Trophoblast cell (in vitro differentiated cells and primary cell): ENCODE data around the gene PSME3IP1.

ENCODE experiments used
- DNase-seq, 2 donors: peaks; one replicate each; pipeline ENCODE4 v3.0.0-alpha.2; 2016
- H2AFZ ChIP-seq: 2 replicates; pipeline ENCODE4 v1.6.1; 2013; ENCODE audit warnings: low read length, moderate library complexity, mild to moderate bottlenecking; ENCODE audit not compliant: insufficient read depth, poor library complexity
- H2AK5ac ChIP-seq: 2 replicates; pipeline ENCODE4 v1.6.1; 2013; ENCODE audit warnings: mild to moderate bottlenecking, low read length
- H2BK120ac ChIP-seq: 2 replicates; pipeline ENCODE4 v1.6.1; 2013; ENCODE audit warnings: low read length, mild to moderate bottlenecking, moderate library complexity; ENCODE audit not compliant: insufficient read depth, poor library complexity
- H2BK12ac ChIP-seq: 2 replicates; pipeline ENCODE4 v1.6.1; 2013; ENCODE audit warnings: mild to moderate bottlenecking, low read length, moderate library complexity
- H2BK5ac ChIP-seq: 2 replicates; pipeline ENCODE4 v1.6.1; 2013; ENCODE audit warnings: low read length, low read depth, moderate library complexity, mild to moderate bottlenecking; ENCODE audit not compliant: poor library complexity
- H3K14ac ChIP-seq: 2 replicates; pipeline ENCODE4 v1.6.1; 2013; ENCODE audit warnings: mild to moderate bottlenecking, low read length
- H3K18ac ChIP-seq: 2 replicates; pipeline ENCODE4 v1.6.1; 2013; ENCODE audit warnings: mild to moderate bottlenecking, low read length
- H3K23ac ChIP-seq: 2 replicates; pipeline ENCODE4 v1.6.1; 2013; ENCODE audit warnings: low read length
- H3K27ac ChIP-seq: 2 replicates; pipeline ENCODE4 v1.5.1; 2013; ENCODE audit warnings: low read depth, mild to moderate bottlenecking, inconsistent platforms, low read length, moderate library complexity
- H3K27me3 ChIP-seq: 2 replicates; pipeline ENCODE4 v1.6.1; 2013; ENCODE audit warnings: inconsistent platforms, mild to moderate bottlenecking, low read length, moderate library complexity; ENCODE audit not compliant: insufficient read depth
- H3K36me3 ChIP-seq, 2 experiments: 1 replicate in 1 of 2; 2 replicates in 1 of 2; pipeline ENCODE4 v1.6.1; 2013; ENCODE audit warnings: low read length in 2 of 2, mild to moderate bottlenecking in 2 of 2, moderate library complexity in 1 of 2; ENCODE audit not compliant: insufficient read depth in 2 of 2, control insufficient read depth in 1 of 2
- H3K4ac ChIP-seq: 2 replicates; pipeline ENCODE4 v1.6.1; 2013; ENCODE audit warnings: low read depth, mild to moderate bottlenecking, low read length, moderate library complexity
- H3K4me1 ChIP-seq, 2 experiments: 1 replicate in 1 of 2; 2 replicates in 1 of 2; pipeline ENCODE4 v1.6.1; 2013; ENCODE audit warnings: low read length in 2 of 2, mild to moderate bottlenecking in 2 of 2, moderate library complexity in 1 of 2; ENCODE audit not compliant: insufficient read depth in 2 of 2, control insufficient read depth in 1 of 2
- H3K4me2 ChIP-seq: 2 replicates; pipeline ENCODE4 v1.6.1; 2013; ENCODE audit warnings: inconsistent platforms, mild to moderate bottlenecking, low read length, moderate library complexity
- H3K4me3 ChIP-seq: 2 replicates; pipeline ENCODE4 v1.5.1; 2013; ENCODE audit warnings: mild to moderate bottlenecking, low read depth, low read length, inconsistent platforms
- H3K79me1 ChIP-seq: one replicate; pipeline ENCODE4 v1.6.1; 2013; ENCODE audit warnings: low read length
- H3K79me2 ChIP-seq: 2 replicates; pipeline ENCODE4 v1.6.1; 2013; ENCODE audit warnings: low read length, mild to moderate bottlenecking; ENCODE audit not compliant: control insufficient read depth, insufficient read depth, poor library complexity
- H3K9ac ChIP-seq: 2 replicates; pipeline ENCODE4 v1.6.1; 2013; ENCODE audit warnings: mild to moderate bottlenecking, low read length
- H3K9me3 ChIP-seq: 2 replicates; pipeline ENCODE4 v1.6.1; 2013; ENCODE audit warnings: low read depth, mild to moderate bottlenecking, control low read depth, inconsistent platforms, low read length; ENCODE audit not compliant: insufficient read depth
- H4K12ac ChIP-seq: 2 replicates; pipeline ENCODE4 v1.6.1; 2013; ENCODE audit warnings: low read depth, mild to moderate bottlenecking, low read length, moderate library complexity
- H4K8ac ChIP-seq: 2 replicates; pipeline ENCODE4 v1.6.1; 2013; ENCODE audit warnings: low read depth, mild to moderate bottlenecking, low read length, moderate library complexity
- H4K91ac ChIP-seq: one replicate; pipeline ENCODE4 v1.6.1; 2013; ENCODE audit warnings: low read depth, mild to moderate bottlenecking, low read length, moderate library complexity
- WGBS: extraction: QIAGEN DNeasy Blood & Tissue Kit; methylation state at CpG from one replicate; pipeline ENCODE4 v1.1.7; 2013; ENCODE audit warnings: missing lambda C conversion rate; ENCODE audit not compliant: insufficient read length, insufficient coverage; ENCODE audit errors: extremely low coverage; 5-methylcytosine and 5-hydroxymethylcytosine counted together

PSME3IP1 gene

GRCh38 chr16:57133886-57134285, 52.0 kb downstream of the PSME3IP1 start:
- peaks cover 5 to 7% of the 10 kb centered on the region in 2 experiments for H3K4me1 ChIP-seq
- no peak overlapping the region for H3K4ac ChIP-seq
- H3K14ac ChIP-seq, result no peak overlapping the region
- no peaks in the 10 kb centered on the region for H3K79me1 ChIP-seq
- H2BK120ac ChIP-seq, result no peak overlapping the region
- whole genome bisulfite sequencing, result no CpG with 5 or more reads among the region's 10 CpGs
- H4K8ac ChIP-seq, result no peak overlapping the region
- H3K4me3 ChIP-seq, result no peak overlapping the region
- H2BK5ac ChIP-seq, result no peak overlapping the region
- H3K18ac ChIP-seq, result no peak overlapping the region
- H3K9me3 ChIP-seq, result peaks cover 3% of the 10 kb centered on the region
- H2BK12ac ChIP-seq, result no peak overlapping the region
- DNase-seq, result no peak
- H4K12ac ChIP-seq, result no peak overlapping the region
- H3K9ac ChIP-seq, result no peak overlapping the region
- no peak overlapping the region for H3K4me2 ChIP-seq
- H2AK5ac ChIP-seq, result no peak overlapping the region
- no peak overlapping the region for H2AFZ ChIP-seq
- H3K27me3 ChIP-seq, result no peaks in the 10 kb centered on the region
- no peak overlapping the region for H4K91ac ChIP-seq
- no peaks in the 10 kb centered on the region for H3K79me2 ChIP-seq
- peaks cover 14 to 18% of the 10 kb centered on the region in 2 experiments for H3K36me3 ChIP-seq
- no peak overlapping the region for H3K27ac ChIP-seq
- no peak overlapping the region for H3K23ac ChIP-seq

- H3K27me3 ChIP-seq, result no peaks in the 10 kb centered on the region
- H2AFZ ChIP-seq, result no peak overlapping the region
- no peaks in the 10 kb centered on the region for H3K79me1 ChIP-seq
- H3K4ac ChIP-seq, result no peak overlapping the region
- H2BK120ac ChIP-seq, result no peak overlapping the region
- H3K36me3 ChIP-seq, result peaks cover 14 to 19% of the 10 kb centered on the region in 2 experiments
- no peak overlapping the region for H4K91ac ChIP-seq
- H3K14ac ChIP-seq, result no peak overlapping the region
- H3K4me1 ChIP-seq, result peaks cover 0 to 5% of the 10 kb centered on the region in 2 experiments
- H2BK5ac ChIP-seq, result no peak overlapping the region
- no peak overlapping the region for H3K9ac ChIP-seq
- no peak overlapping the region for H3K18ac ChIP-seq
- no peak for DNase-seq
- H3K4me3 ChIP-seq, result no peak overlapping the region
- WGBS, result no CpG with 5 or more reads among the region's 4 CpGs
- no peak overlapping the region for H3K23ac ChIP-seq
- no peak overlapping the region for H3K27ac ChIP-seq
- H3K79me2 ChIP-seq, result no peaks in the 10 kb centered on the region
- no peak overlapping the region for H4K12ac ChIP-seq
- no peak overlapping the region for H3K4me2 ChIP-seq
- H2AK5ac ChIP-seq, result no peak overlapping the region
- peaks cover 1% of the 10 kb centered on the region for H3K9me3 ChIP-seq
- no peak overlapping the region for H4K8ac ChIP-seq
- H2BK12ac ChIP-seq, result no peak overlapping the region
Observed at GRCh38 chr16:57133031-57133430, 52.8 kb downstream of the PSME3IP1 start.

- Histone ChIP-seq H3K14ac (no peak overlapping the region), H3K4me3 (no peak overlapping the region), H2BK12ac (no peak overlapping the region), H3K36me3 (peaks cover 12 to 16% of the 10 kb centered on the region in 2 experiments), H3K9me3 (peaks cover 1% of the 10 kb centered on the region), H3K79me2 (no peaks in the 10 kb centered on the region), H4K8ac (no peak overlapping the region), H3K27ac (no peak overlapping the region), H3K9ac (no peak overlapping the region), H3K4me2 (no peak overlapping the region), H4K12ac (no peak overlapping the region), H3K79me1 (no peaks in the 10 kb centered on the region), H2AK5ac (no peak overlapping the region), H2BK120ac (no peak overlapping the region), H3K27me3 (no peaks in the 10 kb centered on the region), H3K4me1 (peaks cover 0 to 2% of the 10 kb centered on the region in 2 experiments), H2AFZ (no peak overlapping the region), H2BK5ac (no peak overlapping the region), H3K4ac (no peak overlapping the region), H3K18ac (no peak overlapping the region), H4K91ac (no peak overlapping the region), H3K23ac (no peak overlapping the region)
- no CpG with 5 or more reads among the region's 1 CpG for WGBS
- no peak for DNase-seq
Observed at GRCh38 chr16:57132470-57132869, 53.4 kb downstream of the PSME3IP1 start.

- Histone ChIP-seq H3K79me1 (no peaks in the 10 kb centered on the region), H3K36me3 (peaks cover 4 to 9% of the 10 kb centered on the region in 2 experiments), H3K4ac (no peak overlapping the region), H3K4me1 (no peaks in the 10 kb centered on the region), H4K12ac (no peak overlapping the region), H4K91ac (no peak overlapping the region), H3K27me3 (no peaks in the 10 kb centered on the region), H2BK12ac (no peak overlapping the region), H2BK5ac (no peak overlapping the region), H3K14ac (no peak overlapping the region), H3K4me3 (no peak overlapping the region), H2AK5ac (no peak overlapping the region), H4K8ac (no peak overlapping the region), H2AFZ (no peak overlapping the region), H3K9ac (no peak overlapping the region), H3K23ac (no peak overlapping the region), H3K4me2 (no peak overlapping the region), H2BK120ac (no peak overlapping the region), H3K27ac (no peak overlapping the region), H3K18ac (no peak overlapping the region), H3K79me2 (no peaks in the 10 kb centered on the region), H3K9me3 (peaks cover 1% of the 10 kb centered on the region)
- no CpG with 5 or more reads among the region's 17 CpGs for WGBS
- no peak for DNase-seq
Observed at GRCh38 chr16:57131351-57131970, 54.4 kb downstream of the PSME3IP1 start.
